Sigmoid colon (tissue), 7 donors: ENCODE results near the gene LRRIQ1. TPM values are rescaled to one million over a fixed set of nuclear protein-coding genes. Genes with fewer than 3 reads are reported as not detected.
A peak's percentile ranks its signal among the peaks of the same experiment; 100 is the strongest.

ENCODE experiments used
- DNase-seq: peaks from one replicate; pipeline ENCODE4 v3.0.0-alpha.2; 2019
- H3K27ac ChIP-seq, 4 donors: fragments of 200-600 bp; sonication (generic); one replicate each; pipeline ENCODE4 v1.5.1; 2016 to 2019; ENCODE audit warnings: mild to moderate bottlenecking in 1 of 4
- H3K27me3 ChIP-seq, 3 donors: fragments of 200-600 bp; sonication (generic); one replicate each; pipeline ENCODE4 v1.5.1; 2019; ENCODE audit warnings: mild to moderate bottlenecking in 1 of 3
- H3K36me3 ChIP-seq, 4 donors: fragments of 200-600 bp; sonication (generic); one replicate each; pipeline ENCODE4 v1.5.1; 2016 to 2019
- H3K4me1 ChIP-seq, 4 donors: fragments of 200-600 bp; sonication (generic); one replicate each; pipeline ENCODE4 v1.5.1; 2017 to 2019
- H3K4me3 ChIP-seq, 4 donors: fragments of 200-600 bp; sonication (generic); one replicate each; pipeline ENCODE4 v1.5.1; 2017 to 2019; ENCODE audit warnings: mild to moderate bottlenecking in 2 of 4, moderate library complexity in 1 of 4
- H3K9me3 ChIP-seq, 4 donors: fragments of 200-600 bp in 3 of 4; sonication (generic) in 3 of 4; one replicate each; pipeline versions ENCODE4 v1.5.1 to v1.6.1; 2013 to 2019
- EP300 ChIP-seq, 4 donors: sonication (generic); formaldehyde crosslinking; IDR thresholded peaks; one replicate each; pipeline ENCODE4 v1.6.1; 2017; ENCODE audit warnings: antibody characterized with exemption in 4 of 4
- POLR2A ChIP-seq, 2 donors: fragments of 450-650 bp; IDR thresholded peaks; one replicate each; pipeline ENCODE4 v1.6.1; 2016; ENCODE audit warnings: antibody characterized with exemption in 2 of 2, mild to moderate bottlenecking in 2 of 2, moderate library complexity in 2 of 2
- POLR2AphosphoS5 ChIP-seq, 4 donors: sonication (generic); formaldehyde crosslinking; IDR thresholded peaks; one replicate each; pipeline ENCODE4 v1.6.1; 2017; ENCODE audit warnings: antibody characterized with exemption in 4 of 4
- whole genome bisulfite sequencing, 2 donors: extraction: QIAGEN DNeasy Blood & Tissue Kit; methylation state at CpG; one replicate each; pipeline ENCODE4 v1.1.7; 2013; 5-methylcytosine and 5-hydroxymethylcytosine counted together
- intact Hi-C: fragments of 100-400 bp; cut with DNase I; formaldehyde crosslinking; loops from one replicate; pipeline ENCODE4 v1.15.1; 2023
- polyA plus RNA-seq, 3 donors: library from polyadenylated mRNA; stranded (reverse); fragments of 200-250 nt; gene quantifications; one replicate each; pipeline ENCODE4 v1.2.3, GENCODE V29; 2013
- total RNA-seq, 4 donors: library from RNA; depleted of rRNA; stranded (reverse); fragments of >200 nt; gene quantifications; one replicate each; pipeline ENCODE4 v1.1.0, GENCODE V29; 2016
- TF ChIP-seq, protein P1 (sequence below), 4 experiments: fragments of 450-650 bp in 3 of 4; fragments of 200-600 bp in 1 of 4; IDR thresholded peaks; one replicate each; pipeline ENCODE4 v1.5.1; 2016 to 2019; ENCODE audit warnings: antibody characterized with exemption in 4 of 4, mild to moderate bottlenecking in 3 of 4, moderate library complexity in 2 of 4
- donor health status: healthy with polysubstance abuse.
- donor health status: Bipolar disorder and iron deficiency.
- donor health status: healthy.

LRRIQ1 gene
- total and polyA plus RNA-seq, 7 donors = under 0.01 to 0.41 (median 0.19) TPM; not detected in 3

DNA sequence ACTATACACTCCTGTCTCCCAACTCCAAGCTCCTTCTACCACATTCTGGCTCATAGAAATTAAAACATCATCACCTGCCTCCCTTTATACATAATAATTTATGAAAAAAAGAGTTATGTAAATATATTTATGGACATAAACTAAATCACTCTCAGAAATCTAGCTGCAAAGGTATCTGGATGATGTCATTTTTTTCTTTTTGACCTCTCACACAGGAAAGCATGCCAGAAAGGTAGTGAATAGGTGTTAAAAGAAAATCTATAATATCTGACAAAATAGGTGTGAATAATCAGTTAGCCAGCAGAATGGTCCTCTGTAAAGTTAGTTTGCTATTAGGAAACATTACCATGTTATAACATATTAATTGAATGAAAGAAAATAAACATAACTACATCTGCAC is 7.7 kb downstream of the LRRIQ1 start:
- Histone ChIP-seq H3K4me1 (no peaks in the 10 kb centered on the region), H3K36me3 (no peaks in the 10 kb centered on the region), H3K27me3 (no peaks in the 10 kb centered on the region), H3K4me3 (no peak overlapping the region), H3K9me3 (no peaks in the 10 kb centered on the region), H3K27ac (no peak overlapping the region)
- TF ChIP-seq POLR2A (IDR thresholded peaks at IDR 0.05) (no peak), EP300 (IDR thresholded peaks at IDR 0.05) (no peak), POLR2AphosphoS5 (IDR thresholded peaks at IDR 0.05) (no peak)
- TF ChIP-seq, protein P1, sequence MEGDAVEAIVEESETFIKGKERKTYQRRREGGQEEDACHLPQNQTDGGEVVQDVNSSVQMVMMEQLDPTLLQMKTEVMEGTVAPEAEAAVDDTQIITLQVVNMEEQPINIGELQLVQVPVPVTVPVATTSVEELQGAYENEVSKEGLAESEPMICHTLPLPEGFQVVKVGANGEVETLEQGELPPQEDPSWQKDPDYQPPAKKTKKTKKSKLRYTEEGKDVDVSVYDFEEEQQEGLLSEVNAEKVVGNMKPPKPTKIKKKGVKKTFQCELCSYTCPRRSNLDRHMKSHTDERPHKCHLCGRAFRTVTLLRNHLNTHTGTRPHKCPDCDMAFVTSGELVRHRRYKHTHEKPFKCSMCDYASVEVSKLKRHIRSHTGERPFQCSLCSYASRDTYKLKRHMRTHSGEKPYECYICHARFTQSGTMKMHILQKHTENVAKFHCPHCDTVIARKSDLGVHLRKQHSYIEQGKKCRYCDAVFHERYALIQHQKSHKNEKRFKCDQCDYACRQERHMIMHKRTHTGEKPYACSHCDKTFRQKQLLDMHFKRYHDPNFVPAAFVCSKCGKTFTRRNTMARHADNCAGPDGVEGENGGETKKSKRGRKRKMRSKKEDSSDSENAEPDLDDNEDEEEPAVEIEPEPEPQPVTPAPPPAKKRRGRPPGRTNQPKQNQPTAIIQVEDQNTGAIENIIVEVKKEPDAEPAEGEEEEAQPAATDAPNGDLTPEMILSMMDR (IDR thresholded peaks at IDR 0.05) = no peak
- DNase-seq = no peak
- intact Hi-C loops = no loop called here

DNA sequence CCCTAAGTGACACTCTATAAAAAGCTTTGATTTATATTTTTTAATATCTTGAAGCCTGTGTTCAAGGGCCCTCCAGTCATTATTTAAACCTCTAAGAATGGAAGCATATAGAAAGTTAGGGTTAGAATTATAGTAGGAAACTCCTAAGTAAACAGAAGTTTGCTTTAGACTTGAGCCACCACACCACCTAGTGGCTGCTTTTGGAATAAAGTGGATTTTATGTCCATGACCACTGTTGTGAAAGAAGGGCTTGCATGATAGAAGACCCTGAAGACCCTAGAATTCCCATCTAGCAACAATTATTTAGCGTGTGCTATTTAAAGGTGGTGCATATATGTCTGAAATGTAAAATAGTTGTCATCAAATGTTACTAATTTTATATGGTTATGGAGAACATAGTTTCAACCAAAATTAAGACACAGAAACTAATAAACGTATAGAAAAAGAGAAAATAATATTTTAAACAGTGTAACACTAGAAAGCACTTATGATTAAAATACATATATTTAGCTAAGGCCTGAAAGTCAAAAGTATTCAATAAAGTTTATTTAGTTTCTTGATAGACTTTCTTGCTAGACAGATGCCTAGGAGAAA is 21.3 kb downstream of the LRRIQ1 start:
- H3K9me3 ChIP-seq = no peaks in the 10 kb centered on the region
- no peak overlapping the region for H3K27ac ChIP-seq
- H3K4me3 ChIP-seq = no peak overlapping the region
- 40 to 52% methylated on average over 2 of the region's 2 CpGs for WGBS, 2 donors
- no peaks in the 10 kb centered on the region for H3K36me3 ChIP-seq
- intact Hi-C loops = loop anchor here (2.0 kb wide), 1 partner anchor 183 kb away; no protein-coding TSS in a partner anchor
- no peaks in the 10 kb centered on the region for H3K27me3 ChIP-seq
- no peaks in the 10 kb centered on the region for H3K4me1 ChIP-seq
- no peak for DNase-seq
- TF ChIP-seq, protein P1 (IDR thresholded peaks at IDR 0.05) = peak; percentile 8 to 61 (median 50)
- no peak for TF ChIP-seq EP300 (IDR thresholded peaks at IDR 0.05)

DNA sequence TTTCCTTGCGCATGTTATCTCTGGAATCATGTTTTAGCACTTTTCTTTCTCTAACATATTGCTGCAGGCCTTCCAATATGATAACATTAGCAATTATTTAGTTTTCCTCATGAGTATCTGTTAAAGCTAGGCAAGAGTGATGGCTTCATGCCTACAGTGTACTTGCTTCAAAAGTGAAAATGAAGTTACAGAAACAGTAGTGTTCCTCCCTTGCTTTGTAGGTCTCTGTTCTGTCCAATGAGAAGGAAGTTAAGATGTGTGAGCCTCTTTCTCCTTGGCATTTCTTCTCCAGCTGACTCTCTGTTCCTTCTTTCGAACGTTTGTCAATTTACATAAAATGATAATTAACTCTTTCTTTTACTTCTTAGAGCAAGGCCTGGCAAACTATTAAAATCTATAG is 22.2 kb downstream of the LRRIQ1 start:
- no peaks in the 10 kb centered on the region for H3K9me3 ChIP-seq
- no peak for DNase-seq
- H3K4me1 ChIP-seq = no peaks in the 10 kb centered on the region
- H3K27ac ChIP-seq = no peak overlapping the region
- WGBS, 2 donors = 36 to 47% methylated on average over 3 of the region's 3 CpGs
- H3K36me3 ChIP-seq = no peaks in the 10 kb centered on the region
- no peak overlapping the region for H3K4me3 ChIP-seq
- no peak for TF ChIP-seq POLR2AphosphoS5 (IDR thresholded peaks at IDR 0.05)
- TF ChIP-seq POLR2A (IDR thresholded peaks at IDR 0.05) = no peak
- no peak for TF ChIP-seq EP300 (IDR thresholded peaks at IDR 0.05)
- TF ChIP-seq, protein P1 (IDR thresholded peaks at IDR 0.05) = no peak
- H3K27me3 ChIP-seq = no peaks in the 10 kb centered on the region
- intact Hi-C loops = no loop called here

DNA sequence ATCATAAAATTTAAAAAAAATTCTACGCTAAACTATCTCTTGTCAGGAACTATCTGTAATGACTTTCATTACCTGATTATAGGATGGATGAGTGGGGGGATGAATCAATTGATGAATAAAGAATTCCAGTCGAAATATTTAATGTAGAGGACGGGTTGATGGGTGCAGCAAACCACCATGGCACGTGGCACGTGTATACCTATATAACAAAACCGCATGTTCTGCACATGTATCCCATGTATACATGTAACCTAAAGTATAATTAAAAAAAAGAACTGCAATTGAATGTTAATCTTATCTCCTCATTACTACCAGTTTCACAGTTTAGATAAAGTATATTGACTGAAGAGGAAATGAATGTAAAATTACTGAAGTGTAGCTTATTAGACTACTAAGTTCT is 23.4 kb downstream of the LRRIQ1 start:
- DNase-seq = no peak
- Histone ChIP-seq H3K4me1 (no peaks in the 10 kb centered on the region), H3K9me3 (no peaks in the 10 kb centered on the region), H3K4me3 (no peak overlapping the region), H3K36me3 (no peaks in the 10 kb centered on the region), H3K27ac (no peak overlapping the region), H3K27me3 (no peaks in the 10 kb centered on the region)
- intact Hi-C loops = no loop called here
- WGBS, 2 donors = 53 to 74% methylated on average over 6 of the region's 6 CpGs
- TF ChIP-seq POLR2A (IDR thresholded peaks at IDR 0.05) (no peak), POLR2AphosphoS5 (IDR thresholded peaks at IDR 0.05) (no peak), EP300 (IDR thresholded peaks at IDR 0.05) (no peak)
- TF ChIP-seq, protein P1 (IDR thresholded peaks at IDR 0.05) = no peak

DNA sequence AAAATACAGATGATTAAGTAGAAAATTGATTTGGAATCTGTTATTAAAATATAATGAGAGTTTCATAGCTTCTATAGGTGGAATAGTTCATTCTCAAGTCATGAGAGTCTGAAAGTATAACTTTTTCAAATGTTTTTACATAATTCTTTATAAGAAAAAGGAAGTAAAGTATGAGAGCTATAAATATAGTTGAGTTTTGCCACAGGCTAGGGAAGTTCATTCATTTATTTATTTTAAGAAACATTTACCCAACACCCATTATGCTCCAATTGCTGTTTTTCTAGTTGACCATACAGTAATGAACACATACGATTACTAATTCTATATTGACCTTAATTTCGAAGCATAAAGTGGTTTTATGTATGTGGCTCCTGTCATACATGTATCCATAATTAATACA is 24.8 kb downstream of the LRRIQ1 start:
- 57 to 59% methylated on average over 2 of the region's 2 CpGs for WGBS, 2 donors
- H3K4me3 ChIP-seq = no peak overlapping the region
- no peak for DNase-seq
- H3K27ac ChIP-seq = no peak overlapping the region
- no peaks in the 10 kb centered on the region for H3K9me3 ChIP-seq
- TF ChIP-seq POLR2AphosphoS5 (IDR thresholded peaks at IDR 0.05) (no peak), POLR2A (IDR thresholded peaks at IDR 0.05) (no peak), EP300 (IDR thresholded peaks at IDR 0.05) (no peak)
- TF ChIP-seq, protein P1 (IDR thresholded peaks at IDR 0.05) = no peak
- H3K36me3 ChIP-seq = no peaks in the 10 kb centered on the region
- H3K27me3 ChIP-seq = no peaks in the 10 kb centered on the region
- no peaks in the 10 kb centered on the region for H3K4me1 ChIP-seq
- intact Hi-C loops = no loop called here
